Sigmoid colon (tissue), 7 donors: ENCODE results near the gene TPH1. TPM values are rescaled to one million over a fixed set of nuclear protein-coding genes. Genes with fewer than 3 reads are reported as not detected.

Source experiments
- DNase-seq: peaks from one replicate; pipeline ENCODE4 v3.0.0-alpha.2; 2019
- H3K27ac ChIP-seq, 4 donors: fragments of 200-600 bp; sonication (generic); one replicate each; pipeline ENCODE4 v1.5.1; 2016 to 2019; ENCODE audit warnings: mild to moderate bottlenecking in 1 of 4
- H3K27me3 ChIP-seq, 3 donors: fragments of 200-600 bp; sonication (generic); one replicate each; pipeline ENCODE4 v1.5.1; 2019; ENCODE audit warnings: mild to moderate bottlenecking in 1 of 3
- H3K36me3 ChIP-seq, 4 donors: fragments of 200-600 bp; sonication (generic); one replicate each; pipeline ENCODE4 v1.5.1; 2016 to 2019
- H3K4me1 ChIP-seq, 4 donors: fragments of 200-600 bp; sonication (generic); one replicate each; pipeline ENCODE4 v1.5.1; 2017 to 2019
- H3K4me3 ChIP-seq, 4 donors: fragments of 200-600 bp; sonication (generic); one replicate each; pipeline ENCODE4 v1.5.1; 2017 to 2019; ENCODE audit warnings: mild to moderate bottlenecking in 2 of 4, moderate library complexity in 1 of 4
- H3K9me3 ChIP-seq, 4 donors: fragments of 200-600 bp in 3 of 4; sonication (generic) in 3 of 4; one replicate each; pipeline versions ENCODE4 v1.5.1 to v1.6.1; 2013 to 2019
- CTCF ChIP-seq, 4 experiments: fragments of 450-650 bp in 3 of 4; fragments of 200-600 bp in 1 of 4; IDR thresholded peaks; one replicate each; pipeline ENCODE4 v1.5.1; 2016 to 2019; ENCODE audit warnings: antibody characterized with exemption in 4 of 4, mild to moderate bottlenecking in 3 of 4, moderate library complexity in 2 of 4
- EP300 ChIP-seq, 4 donors: sonication (generic); formaldehyde crosslinking; IDR thresholded peaks; one replicate each; pipeline ENCODE4 v1.6.1; 2017; ENCODE audit warnings: antibody characterized with exemption in 4 of 4
- POLR2A ChIP-seq, 2 donors: fragments of 450-650 bp; IDR thresholded peaks; one replicate each; pipeline ENCODE4 v1.6.1; 2016; ENCODE audit warnings: antibody characterized with exemption in 2 of 2, mild to moderate bottlenecking in 2 of 2, moderate library complexity in 2 of 2
- POLR2AphosphoS5 ChIP-seq, 4 donors: sonication (generic); formaldehyde crosslinking; IDR thresholded peaks; one replicate each; pipeline ENCODE4 v1.6.1; 2017; ENCODE audit warnings: antibody characterized with exemption in 4 of 4
- WGBS, 2 donors: extraction: QIAGEN DNeasy Blood & Tissue Kit; methylation state at CpG; one replicate each; pipeline ENCODE4 v1.1.7; 2013; 5-methylcytosine and 5-hydroxymethylcytosine counted together
- intact Hi-C: fragments of 100-400 bp; cut with DNase I; formaldehyde crosslinking; loops from one replicate; pipeline ENCODE4 v1.15.1; 2023
- polyA plus RNA-seq, 3 donors: library from polyadenylated mRNA; stranded (reverse); fragments of 200-250 nt; gene quantifications; one replicate each; pipeline ENCODE4 v1.2.3, GENCODE V29; 2013
- total RNA-seq, 4 donors: library from RNA; depleted of rRNA; stranded (reverse); fragments of >200 nt; gene quantifications; one replicate each; pipeline ENCODE4 v1.1.0, GENCODE V29; 2016
- donor health status: healthy with polysubstance abuse.
- donor health status: Bipolar disorder and iron deficiency.
- donor health status: healthy.

Gene TPH1
- total and polyA plus RNA-seq, 7 donors = 0.28 to 4.6 (median 0.79) TPM

DNA sequence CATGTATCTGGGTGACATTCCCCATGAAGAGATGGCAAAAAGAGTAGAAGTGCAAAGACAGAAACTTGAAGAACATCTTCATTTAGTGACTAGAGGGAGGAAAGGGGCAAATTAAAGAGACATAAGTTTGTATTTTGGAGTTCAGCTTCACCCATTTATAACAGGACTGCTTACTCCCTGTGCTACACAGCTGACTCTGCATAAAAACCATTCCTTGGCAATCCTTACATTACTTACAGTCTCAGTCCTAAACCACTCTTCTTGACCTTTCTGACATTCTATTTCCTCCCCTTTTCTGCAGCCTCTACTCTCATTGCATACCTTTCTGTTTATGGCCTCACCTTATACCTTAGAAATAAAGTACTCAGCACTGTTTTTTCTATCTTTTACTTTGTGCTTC is 26.4 kb downstream of the TPH1 start:
- intact Hi-C loops = loop anchor here (10.0 kb wide), 2 partner anchors 675 to 945 kb away; partner anchors contain the start of genes RPS13 and TMEM86A
- Histone ChIP-seq H3K27me3 (no peaks in the 10 kb centered on the region), H3K36me3 (no peaks in the 10 kb centered on the region), H3K27ac (no peak overlapping the region), H3K9me3 (no peaks in the 10 kb centered on the region), H3K4me1 (no peaks in the 10 kb centered on the region), H3K4me3 (no peak overlapping the region)
- TF ChIP-seq POLR2AphosphoS5 (IDR thresholded peaks at IDR 0.05) (no peak), CTCF (IDR thresholded peaks at IDR 0.05) (no peak), POLR2A (IDR thresholded peaks at IDR 0.05) (no peak)
- no peak for DNase-seq

DNA sequence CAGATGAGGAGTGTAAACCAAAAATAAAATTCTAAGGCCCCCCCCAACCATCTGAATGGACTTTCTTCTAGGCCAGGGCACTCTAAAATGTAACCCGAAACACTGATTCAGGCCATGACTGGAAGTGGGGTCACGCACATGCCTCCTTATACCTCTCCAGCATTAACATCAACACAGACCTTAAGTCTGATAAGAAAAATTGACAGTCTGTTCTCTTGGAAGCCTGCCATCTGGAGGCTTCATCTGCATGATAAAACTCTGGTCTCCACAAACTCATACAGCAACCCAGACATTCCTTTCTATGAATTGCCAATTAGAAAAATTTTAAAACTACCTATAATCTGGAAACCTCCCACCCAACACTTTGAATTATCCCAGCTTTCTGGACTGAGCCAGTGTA is 29.3 kb downstream of the TPH1 start:
- H3K4me3 ChIP-seq = no peak overlapping the region
- WGBS, 2 donors = 84 to 91% methylated on average over 2 of the region's 2 CpGs

DNA sequence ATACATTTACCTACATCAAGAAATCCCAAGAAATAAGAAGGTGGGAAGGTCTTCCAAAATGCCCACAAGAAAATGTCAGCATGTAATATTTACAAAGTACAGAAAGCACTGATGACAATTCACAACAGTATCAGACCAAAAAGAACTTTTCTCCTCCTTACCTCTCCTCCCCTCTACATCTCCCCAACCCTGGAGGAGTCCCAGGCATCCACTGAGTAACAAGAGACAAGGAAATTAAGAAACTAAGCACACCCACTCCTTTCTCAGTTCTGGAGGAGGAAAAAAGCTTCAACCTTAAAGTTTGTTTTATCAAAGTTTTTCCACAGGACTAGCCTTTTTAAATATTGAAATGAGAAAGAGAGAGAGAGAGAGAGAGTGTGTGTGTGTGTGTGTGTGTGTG is 31.2 kb downstream of the TPH1 start:
- DNase-seq = no peak
- no peaks in the 10 kb centered on the region for H3K36me3 ChIP-seq
- H3K4me3 ChIP-seq = no peak overlapping the region
- H3K27ac ChIP-seq = no peak overlapping the region
- intact Hi-C loops = loop anchor here (10.0 kb wide), 2 partner anchors 680 to 940 kb away; partner anchors contain the start of genes RPS13 and TMEM86A
- no peaks in the 10 kb centered on the region for H3K9me3 ChIP-seq
- H3K4me1 ChIP-seq = peaks cover 0 to 16% (median 9%) of the 10 kb centered on the region in 4 donors
- H3K27me3 ChIP-seq = no peaks in the 10 kb centered on the region
- TF ChIP-seq POLR2A (IDR thresholded peaks at IDR 0.05) = no peak
- no peak for TF ChIP-seq CTCF (IDR thresholded peaks at IDR 0.05)
- TF ChIP-seq POLR2AphosphoS5 (IDR thresholded peaks at IDR 0.05) = no peak
- no peak for TF ChIP-seq EP300 (IDR thresholded peaks at IDR 0.05)

More for the DNA sequence above, 29.3 kb downstream of the TPH1 start:
- Histone ChIP-seq H3K27ac (no peak overlapping the region), H3K27me3 (no peaks in the 10 kb centered on the region), H3K4me1 (peaks cover 0 to 13% (median 7%) of the 10 kb centered on the region in 4 donors), H3K9me3 (no peaks in the 10 kb centered on the region), H3K36me3 (no peaks in the 10 kb centered on the region)
- intact Hi-C loops = loop anchor here (10.0 kb wide), 2 partner anchors 678 to 942 kb away; partner anchors contain the start of genes RPS13 and TMEM86A
- no peak for DNase-seq
- TF ChIP-seq POLR2AphosphoS5 (IDR thresholded peaks at IDR 0.05) = no peak
- TF ChIP-seq CTCF (IDR thresholded peaks at IDR 0.05) = no peak

- TF ChIP-seq EP300 (IDR thresholded peaks at IDR 0.05) = no peak
- TF ChIP-seq POLR2A (IDR thresholded peaks at IDR 0.05) = no peak
- no peak for TF ChIP-seq POLR2AphosphoS5 (IDR thresholded peaks at IDR 0.05)
- no peak for TF ChIP-seq CTCF (IDR thresholded peaks at IDR 0.05)
- DNase-seq = no peak
- intact Hi-C loops = loop anchor here (2.0 to 10.0 kb wide), 3 partner anchors 93 to 939 kb away; partner anchors contain the start of genes RPS13, SAAL1 and TMEM86A
- Histone ChIP-seq H3K27me3 (no peaks in the 10 kb centered on the region), H3K27ac (peak overlapping the region; percentile 84 to 89 (median 86)), H3K9me3 (no peaks in the 10 kb centered on the region), H3K4me1 (peaks cover 0 to 16% (median 9%) of the 10 kb centered on the region in 4 donors), H3K4me3 (peak overlapping the region; percentile 60 to 91 (median 76)), H3K36me3 (no peaks in the 10 kb centered on the region)
- 20% methylated on average over 11 of the region's 11 CpGs for WGBS, 2 donors
Observed at GRCh38 chr11:18013790-18014507, 32.1 kb downstream of the TPH1 start.
